ENCODE data around the gene CDK9. TPM values are rescaled to one million over a fixed set of nuclear protein-coding genes. Genes with fewer than 3 reads are reported as not detected.

The CDK9 gene
- total and polyA plus RNA-seq, 3 donors from 2014 or later = 77.1 to 163 (median 136) TPM

GRCh38 chr9:127773981-127774380 is 11.9 kb upstream of the CDK9 start:
- no peaks in the 10 kb centered on the region for H3K36me3 ChIP-seq (ENCODE audit: low read depth, missing control alignments)
- intact Hi-C loops (cut with DNase I; ENCODE audit: low total_unique reads) = no loop called here
- no peak overlapping the region for H3K4me3 ChIP-seq
- peaks cover 11% of the 10 kb centered on the region for H3K4me1 ChIP-seq
- H3K27me3 ChIP-seq = no peaks in the 10 kb centered on the region
- no peaks in the 10 kb centered on the region for H3K9me3 ChIP-seq
- no peak for DNase-seq
- H3K27ac ChIP-seq = no peak overlapping the region
- 82 to 92% methylated on average over 4 to 10 of the region's 10 CpGs for whole genome bisulfite sequencing, 2 donors
- TF ChIP-seq POLR2A (IDR thresholded peaks at IDR 0.05) (no peak), CTCF (IDR thresholded peaks at IDR 0.05) (no peak)

- Histone ChIP-seq H3K27ac (no peak overlapping the region), H3K4me1 (peaks cover 4% of the 10 kb centered on the region), H3K27me3 (no peaks in the 10 kb centered on the region), H3K9me3 (no peaks in the 10 kb centered on the region), H3K36me3 (ENCODE audit: low read depth, missing control alignments) (no peaks in the 10 kb centered on the region), H3K4me3 (no peak overlapping the region)
- DNase-seq = no peak
- intact Hi-C loops (cut with DNase I; ENCODE audit: low total_unique reads) = no loop called here
- WGBS, 2 donors = 66 to 78% methylated on average over 14 to 15 of the region's 15 CpGs
- no peak for TF ChIP-seq POLR2A (IDR thresholded peaks at IDR 0.05)
- TF ChIP-seq CTCF (IDR thresholded peaks at IDR 0.05) = no peak
Observed at GRCh38 chr9:127776195-127776923, 9.5 kb upstream of the CDK9 start.

GRCh38 chr9:127776924-127777289 is 8.9 kb upstream of the CDK9 start:
- Histone ChIP-seq H3K27ac (no peak overlapping the region), H3K9me3 (no peaks in the 10 kb centered on the region), H3K27me3 (no peaks in the 10 kb centered on the region), H3K36me3 (ENCODE audit: low read depth, missing control alignments) (no peaks in the 10 kb centered on the region), H3K4me3 (no peak overlapping the region), H3K4me1 (peaks cover 4% of the 10 kb centered on the region)
- WGBS, 2 donors = 72 to 80% methylated on average over 4 to 5 of the region's 5 CpGs
- intact Hi-C loops (cut with DNase I; ENCODE audit: low total_unique reads) = no loop called here
- no peak for DNase-seq
- TF ChIP-seq POLR2A (IDR thresholded peaks at IDR 0.05) (no peak), CTCF (IDR thresholded peaks at IDR 0.05) (no peak)

- Histone ChIP-seq H3K27ac (no peak overlapping the region), H3K27me3 (no peaks in the 10 kb centered on the region), H3K36me3 (ENCODE audit: low read depth, missing control alignments) (no peaks in the 10 kb centered on the region), H3K4me3 (no peak overlapping the region), H3K4me1 (peaks cover 4% of the 10 kb centered on the region), H3K9me3 (no peaks in the 10 kb centered on the region)
- 75 to 89% methylated on average over 17 to 18 of the region's 18 CpGs for WGBS, 2 donors
- no peak for DNase-seq
- no peak for TF ChIP-seq POLR2A (IDR thresholded peaks at IDR 0.05)
- no peak for TF ChIP-seq CTCF (IDR thresholded peaks at IDR 0.05)
- intact Hi-C loops (cut with DNase I; ENCODE audit: low total_unique reads) = no loop called here
Observed at GRCh38 chr9:127777368-127777980, 8.4 kb upstream of the CDK9 start.
